ENCODE data around the gene PTPN1.

The PTPN1 gene

GRCh38 chr20:50487397-50487796 is 22.8 kb upstream of the PTPN1 start:
- Histone ChIP-seq H3K4me3 (ENCODE audit: low read length) (no peak overlapping the region), H3K4me1 (ENCODE audit: control insufficient read depth, insufficient read depth, low read length) (peaks cover 15% of the 10 kb centered on the region), H3K36me3 (ENCODE audit: control insufficient read depth, insufficient read depth, low read length) (no peaks in the 10 kb centered on the region), H3K9ac (ENCODE audit: low read length) (no peak overlapping the region), H3K9me3 (ENCODE audit: control insufficient read depth, low read length) (no peaks in the 10 kb centered on the region), H3K27me3 (ENCODE audit: control insufficient read depth, insufficient read depth, low read length) (no peaks in the 10 kb centered on the region)

GRCh38 chr20:50488236-50488806 is 21.9 kb upstream of the PTPN1 start:
- Histone ChIP-seq H3K9ac (ENCODE audit: low read length) (no peak overlapping the region), H3K4me3 (ENCODE audit: low read length) (no peak overlapping the region), H3K27me3 (ENCODE audit: control insufficient read depth, insufficient read depth, low read length) (no peaks in the 10 kb centered on the region), H3K4me1 (ENCODE audit: control insufficient read depth, insufficient read depth, low read length) (peaks cover 9% of the 10 kb centered on the region), H3K36me3 (ENCODE audit: control insufficient read depth, insufficient read depth, low read length) (no peaks in the 10 kb centered on the region), H3K9me3 (ENCODE audit: control insufficient read depth, low read length) (no peaks in the 10 kb centered on the region)

GRCh38 chr20:50491168-50491567 is 19.0 kb upstream of the PTPN1 start:
- Histone ChIP-seq H3K4me3 (ENCODE audit: low read length) (no peak overlapping the region), H3K4me1 (ENCODE audit: control insufficient read depth, insufficient read depth, low read length) (no peaks in the 10 kb centered on the region), H3K9me3 (ENCODE audit: control insufficient read depth, low read length) (no peaks in the 10 kb centered on the region), H3K36me3 (ENCODE audit: control insufficient read depth, insufficient read depth, low read length) (no peaks in the 10 kb centered on the region), H3K27me3 (ENCODE audit: control insufficient read depth, insufficient read depth, low read length) (no peaks in the 10 kb centered on the region), H3K9ac (ENCODE audit: low read length) (no peak overlapping the region)

GRCh38 chr20:50491926-50492634 is 18.1 kb upstream of the PTPN1 start:
- no peaks in the 10 kb centered on the region for H3K4me1 ChIP-seq (ENCODE audit: control insufficient read depth, insufficient read depth, low read length)
- no peak overlapping the region for H3K9ac ChIP-seq (ENCODE audit: low read length)
- no peaks in the 10 kb centered on the region for H3K36me3 ChIP-seq (ENCODE audit: control insufficient read depth, insufficient read depth, low read length)
- no peak overlapping the region for H3K4me3 ChIP-seq (ENCODE audit: low read length)
- no peaks in the 10 kb centered on the region for H3K27me3 ChIP-seq (ENCODE audit: control insufficient read depth, insufficient read depth, low read length)
- H3K9me3 ChIP-seq (ENCODE audit: control insufficient read depth, low read length), result no peaks in the 10 kb centered on the region

GRCh38 chr20:50493881-50494253 is 16.3 kb upstream of the PTPN1 start:
- no peak overlapping the region for H3K4me3 ChIP-seq (ENCODE audit: low read length)
- H3K9me3 ChIP-seq (ENCODE audit: control insufficient read depth, low read length), result no peaks in the 10 kb centered on the region
- H3K36me3 ChIP-seq (ENCODE audit: control insufficient read depth, insufficient read depth, low read length), result no peaks in the 10 kb centered on the region
- no peaks in the 10 kb centered on the region for H3K27me3 ChIP-seq (ENCODE audit: control insufficient read depth, insufficient read depth, low read length)
- no peaks in the 10 kb centered on the region for H3K4me1 ChIP-seq (ENCODE audit: control insufficient read depth, insufficient read depth, low read length)
- H3K9ac ChIP-seq (ENCODE audit: low read length), result no peak overlapping the region

GRCh38 chr20:50494428-50494827 is 15.8 kb upstream of the PTPN1 start:
- H3K36me3 ChIP-seq (ENCODE audit: control insufficient read depth, insufficient read depth, low read length), result no peaks in the 10 kb centered on the region
- no peaks in the 10 kb centered on the region for H3K4me1 ChIP-seq (ENCODE audit: control insufficient read depth, insufficient read depth, low read length)
- H3K4me3 ChIP-seq (ENCODE audit: low read length), result no peak overlapping the region

GRCh38 chr20:50496773-50497385 is 13.3 kb upstream of the PTPN1 start:
- H3K4me3 ChIP-seq (ENCODE audit: low read length), result no peak overlapping the region
- no peaks in the 10 kb centered on the region for H3K27me3 ChIP-seq (ENCODE audit: control insufficient read depth, insufficient read depth, low read length)
- H3K36me3 ChIP-seq (ENCODE audit: control insufficient read depth, insufficient read depth, low read length), result no peaks in the 10 kb centered on the region
- no peaks in the 10 kb centered on the region for H3K9me3 ChIP-seq (ENCODE audit: control insufficient read depth, low read length)
- no peaks in the 10 kb centered on the region for H3K4me1 ChIP-seq (ENCODE audit: control insufficient read depth, insufficient read depth, low read length)
- no peak overlapping the region for H3K9ac ChIP-seq (ENCODE audit: low read length)

More at GRCh38 chr20:50494428-50494827, 15.8 kb upstream of the PTPN1 start:
- no peaks in the 10 kb centered on the region for H3K27me3 ChIP-seq (ENCODE audit: control insufficient read depth, insufficient read depth, low read length)
- no peaks in the 10 kb centered on the region for H3K9me3 ChIP-seq (ENCODE audit: control insufficient read depth, low read length)
- H3K9ac ChIP-seq (ENCODE audit: low read length), result no peak overlapping the region

- H3K9me3 ChIP-seq (ENCODE audit: control insufficient read depth, low read length), result no peaks in the 10 kb centered on the region
- no peaks in the 10 kb centered on the region for H3K4me1 ChIP-seq (ENCODE audit: control insufficient read depth, insufficient read depth, low read length)
- H3K9ac ChIP-seq (ENCODE audit: low read length), result no peak overlapping the region
- no peak overlapping the region for H3K4me3 ChIP-seq (ENCODE audit: low read length)
- no peaks in the 10 kb centered on the region for H3K27me3 ChIP-seq (ENCODE audit: control insufficient read depth, insufficient read depth, low read length)
- no peaks in the 10 kb centered on the region for H3K36me3 ChIP-seq (ENCODE audit: control insufficient read depth, insufficient read depth, low read length)
These were observed 12.0 kb upstream of the PTPN1 start for GRCh38 chr20:50498071-50498776.

- Histone ChIP-seq H3K9ac (ENCODE audit: low read length) (no peak overlapping the region), H3K4me3 (ENCODE audit: low read length) (no peak overlapping the region), H3K36me3 (ENCODE audit: control insufficient read depth, insufficient read depth, low read length) (no peaks in the 10 kb centered on the region), H3K9me3 (ENCODE audit: control insufficient read depth, low read length) (no peaks in the 10 kb centered on the region), H3K27me3 (ENCODE audit: control insufficient read depth, insufficient read depth, low read length) (no peaks in the 10 kb centered on the region), H3K4me1 (ENCODE audit: control insufficient read depth, insufficient read depth, low read length) (no peaks in the 10 kb centered on the region)
These were observed 10.2 kb upstream of the PTPN1 start for GRCh38 chr20:50499938-50500337.

- Histone ChIP-seq H3K36me3 (ENCODE audit: control insufficient read depth, insufficient read depth, low read length) (no peaks in the 10 kb centered on the region), H3K27me3 (ENCODE audit: control insufficient read depth, insufficient read depth, low read length) (no peaks in the 10 kb centered on the region), H3K9ac (ENCODE audit: low read length) (no peak overlapping the region), H3K4me3 (ENCODE audit: low read length) (no peak overlapping the region), H3K9me3 (ENCODE audit: control insufficient read depth, low read length) (no peaks in the 10 kb centered on the region), H3K4me1 (ENCODE audit: control insufficient read depth, insufficient read depth, low read length) (no peaks in the 10 kb centered on the region)
These were observed 8.0 kb upstream of the PTPN1 start for GRCh38 chr20:50501972-50502745.

- H3K4me3 ChIP-seq (ENCODE audit: low read length), result no peak overlapping the region
- no peak overlapping the region for H3K9ac ChIP-seq (ENCODE audit: low read length)
These were observed 5.9 kb upstream of the PTPN1 start for GRCh38 chr20:50504231-50504823.

More at GRCh38 chr20:50504231-50504823, 5.9 kb upstream of the PTPN1 start:
- Histone ChIP-seq H3K4me1 (ENCODE audit: control insufficient read depth, insufficient read depth, low read length) (peaks cover under 1% of the 10 kb centered on the region), H3K27me3 (ENCODE audit: control insufficient read depth, insufficient read depth, low read length) (no peaks in the 10 kb centered on the region), H3K9me3 (ENCODE audit: control insufficient read depth, low read length) (no peaks in the 10 kb centered on the region), H3K36me3 (ENCODE audit: control insufficient read depth, insufficient read depth, low read length) (no peaks in the 10 kb centered on the region)
